Measurements from ENCODE around the gene METTL23. TPM values are rescaled to one million over a fixed set of nuclear protein-coding genes. Genes with fewer than 3 reads are reported as not detected.

METTL23 gene
- total and polyA plus RNA-seq, 11 donors: 22.1 to 33.7 (median 24.0) TPM

GRCh38 chr17:76690596-76691280 lies 35.9 kb upstream of the METTL23 start:
- peak overlapping the region; percentile 53 to 99 (median 93) for H3K27ac ChIP-seq
- DNase-seq: peak in 2 of 5 donors; percentile 10 to 22
- no peak for ATAC-seq
- no peak for TF ChIP-seq POLR2A (IDR thresholded peaks at IDR 0.05)
- no peak for TF ChIP-seq CTCF (IDR thresholded peaks at IDR 0.05)
- H3K27me3 ChIP-seq: no peaks in the 10 kb centered on the region
- intact Hi-C loops (cut with DNase I): no loop called here
- WGBS, 4 donors: 45 to 64% (median 60%) methylated on average over 13 of the region's 13 CpGs
- H3K4me1 ChIP-seq: peaks cover 13 to 100% (median 88%) of the 10 kb centered on the region in 12 donors
- H3K9me3 ChIP-seq: no peaks in the 10 kb centered on the region
- peaks cover 0 to 8% (median 0%) of the 10 kb centered on the region in 9 donors for H3K36me3 ChIP-seq
- H3K4me3 ChIP-seq: no peak overlapping the region

GRCh38 chr17:76691379-76692191 lies 35.1 kb upstream of the METTL23 start:
- TF ChIP-seq CTCF (IDR thresholded peaks at IDR 0.05): no peak
- TF ChIP-seq POLR2A (IDR thresholded peaks at IDR 0.05): no peak
- intact Hi-C loops (cut with DNase I): no loop called here
- peak in 2 of 4 donors; percentile 22 to 49 for ATAC-seq
- peak in 1 of 5 donors; percentile 25 for DNase-seq
- peak overlapping the region; percentile 67 to 99 (median 93) for H3K27ac ChIP-seq
- H3K4me3 ChIP-seq: no peak overlapping the region
- H3K36me3 ChIP-seq: peaks cover 0 to 10% (median 0%) of the 10 kb centered on the region in 9 donors
- H3K27me3 ChIP-seq: no peaks in the 10 kb centered on the region
- H3K9me3 ChIP-seq: no peaks in the 10 kb centered on the region
- peaks cover 19 to 100% (median 88%) of the 10 kb centered on the region in 12 donors for H3K4me1 ChIP-seq
- WGBS, 4 donors: 52 to 65% (median 59%) methylated on average over 14 of the region's 14 CpGs

- peaks cover 0 to 9% (median 0%) of the 10 kb centered on the region in 9 donors for H3K36me3 ChIP-seq
- peak in 1 of 5 donors; percentile 27 for DNase-seq
- TF ChIP-seq POLR2A (IDR thresholded peaks at IDR 0.05) (no peak), CTCF (IDR thresholded peaks at IDR 0.05) (no peak)
- WGBS, 4 donors: 47 to 52% (median 51%) methylated on average over 16 of the region's 16 CpGs
- no peaks in the 10 kb centered on the region for H3K27me3 ChIP-seq
- ATAC-seq: no peak
- peaks cover 34 to 100% (median 89%) of the 10 kb centered on the region in 12 donors for H3K4me1 ChIP-seq
- H3K27ac ChIP-seq: peak overlapping the region in 11 of 12 donors; percentile 37 to 99 (median 93)
- intact Hi-C loops (cut with DNase I): no loop called here
- H3K4me3 ChIP-seq: no peak overlapping the region
- no peaks in the 10 kb centered on the region for H3K9me3 ChIP-seq
Observed at GRCh38 chr17:76695059-76695831, 31.4 kb upstream of the METTL23 start.
